T-helper 1 cell treated with Interleukin-12 subunit alpha and Interleukin-12 subunit beta and Interleukin-4 antibody, amounts not matched to agents 30 ng/mL and 1 ng/mL, for 36 hours (primary cell): ENCODE measurements around the gene ACAD11. TPM values are rescaled to one million over a fixed set of nuclear protein-coding genes. Genes with fewer than 3 reads are reported as not detected.
"Not testable (repeated sequence)": the region's sequence is repeated elsewhere in the genome, so short reads cannot be mapped to it uniquely, and the experiment has no call there.

Experiments
- intact Hi-C: fragments of 100-400 bp; cut with micrococcal nuclease; formaldehyde crosslinking; loops from one replicate; pipeline ENCODE4 v1.15.1; 2024
- total RNA-seq: library from RNA; stranded (reverse); gene quantifications from 2 replicates; pipeline ENCODE4 v1.2.3, GENCODE V29; 2022

ACAD11 gene
- total RNA-seq, 1 donor from 2014 or later = 17.5 TPM

- intact Hi-C loops = no loop called here
Observed at GRCh38 chr3:132652640-132653270, 6.9 kb downstream of the ACAD11 start.

- intact Hi-C loops = no loop called here
Observed at GRCh38 chr3:132650153-132650552, 9.5 kb downstream of the ACAD11 start.

GRCh38 chr3:132645058-132645457 lies 14.6 kb downstream of the ACAD11 start:
- intact Hi-C loops = no loop called here

GRCh38 chr3:132643366-132643765 lies 16.2 kb downstream of the ACAD11 start:
- intact Hi-C loops = loop anchor here (2.0 to 5.0 kb wide), 2 partner anchors 226 to 391 kb away; partner anchors contain the start of gene DNAJC13

- intact Hi-C loops = loop anchor here (1.0 to 5.0 kb wide), 6 partner anchors 18 to 742 kb away; partner anchors contain the start of genes DNAJC13 and UBA5
Observed at GRCh38 chr3:132642539-132642847, 17.1 kb downstream of the ACAD11 start.

GRCh38 chr3:132641837-132642538 lies 17.6 kb downstream of the ACAD11 start:
- intact Hi-C loops = loop anchor here (1.0 to 5.0 kb wide), 6 partner anchors 18 to 742 kb away; partner anchors contain the start of genes DNAJC13 and UBA5

GRCh38 chr3:132641427-132641826 lies 18.2 kb downstream of the ACAD11 start:
- intact Hi-C loops = loop anchor here (5.0 kb wide), 1 partner anchor 224 kb away; the partner anchor contains the start of gene DNAJC13

GRCh38 chr3:132638706-132639105 lies 20.9 kb downstream of the ACAD11 start:
- intact Hi-C loops = no loop called here

- intact Hi-C loops = no loop called here
Observed at GRCh38 chr3:132637590-132637989, 22.0 kb downstream of the ACAD11 start.

GRCh38 chr3:132635052-132635451 lies 24.6 kb downstream of the ACAD11 start:
- intact Hi-C loops = no loop called here

- intact Hi-C loops = no loop called here
Observed at GRCh38 chr3:132630612-132631011, 29.0 kb downstream of the ACAD11 start.

GRCh38 chr3:132629928-132630327 lies 29.7 kb downstream of the ACAD11 start:
- intact Hi-C loops = no loop called here

- intact Hi-C loops = no loop called here
Observed at GRCh38 chr3:132628157-132628556, 31.5 kb downstream of the ACAD11 start.

- intact Hi-C loops = no loop called here
Observed at GRCh38 chr3:132626955-132627354, 32.7 kb downstream of the ACAD11 start.

GRCh38 chr3:132625613-132626012 lies 34.0 kb downstream of the ACAD11 start:
- intact Hi-C loops = no loop called here

- intact Hi-C loops = no loop called here
Observed at GRCh38 chr3:132624790-132625189, 34.8 kb downstream of the ACAD11 start.

- intact Hi-C loops = no loop called here
Observed at GRCh38 chr3:132623646-132624045, 36.0 kb downstream of the ACAD11 start.

GRCh38 chr3:132622761-132623160 lies 36.8 kb downstream of the ACAD11 start:
- intact Hi-C loops = no loop called here

- intact Hi-C loops = no loop called here
Observed at GRCh38 chr3:132622148-132622547, 37.5 kb downstream of the ACAD11 start.

GRCh38 chr3:132616780-132617179 lies 42.8 kb downstream of the ACAD11 start:
- intact Hi-C loops = no loop called here

- intact Hi-C loops = no loop called here
Observed at GRCh38 chr3:132615881-132616280, 43.7 kb downstream of the ACAD11 start.

- intact Hi-C loops = not testable (repeated sequence)
Observed at GRCh38 chr3:132615301-132615700, 44.3 kb downstream of the ACAD11 start.

- intact Hi-C loops = not testable (repeated sequence)
Observed at GRCh38 chr3:132606620-132607019, 53.0 kb downstream of the ACAD11 start.
